ENCODE data around the gene PTPRE. TPM values are rescaled to one million over a fixed set of nuclear protein-coding genes. Genes with fewer than 3 reads are reported as not detected.

PTPRE gene
- total RNA-seq, 1 experiment from 2014 or later: 12.3 TPM

DNA sequence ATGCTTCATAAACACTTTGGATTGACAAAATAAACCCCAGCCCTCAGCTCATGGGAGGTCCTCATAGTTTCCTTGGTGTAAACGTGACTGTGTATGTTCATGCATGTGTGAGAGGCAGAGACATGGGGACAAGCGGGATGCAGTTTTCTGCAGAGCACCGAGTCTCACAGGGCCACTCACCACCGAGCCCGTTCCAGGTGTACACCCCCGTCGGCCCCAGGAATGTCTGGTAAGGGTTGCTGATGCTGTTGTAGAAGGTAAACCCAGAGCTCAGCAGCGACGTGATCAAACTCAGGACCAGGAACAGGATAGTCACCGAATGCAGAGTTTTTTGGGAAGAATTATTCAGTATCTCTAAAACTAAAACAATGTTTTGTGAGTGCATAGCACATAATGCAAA, 23.4 kb upstream of the PTPRE start:
- H2AFZ ChIP-seq (ENCODE audit: low read depth, low read length, poor library complexity, severe bottlenecking): no peak overlapping the region
- no peak overlapping the region for H3K4me2 ChIP-seq (ENCODE audit: low read length)
- intact Hi-C loops (cut with micrococcal nuclease): no loop called here
- no peaks in the 10 kb centered on the region for H3K4me1 ChIP-seq (ENCODE audit: control insufficient read depth in 1 of 2, insufficient read depth in 2 of 2, low read length in 2 of 2)
- ATAC-seq: no peak
- BruUV-seq (replicated peaks): no TSS peak
- no peaks in the 10 kb centered on the region for H3K79me2 ChIP-seq (ENCODE audit: insufficient read depth, low read length)
- H3K4me3 ChIP-seq (replicated peaks in 1 of 2; ENCODE audit: low read depth in 1 of 2, low read length in 2 of 2): no peak overlapping the region
- no peak overlapping the region for H3K27ac ChIP-seq (ENCODE audit: low read depth, low read length)
- H3K9ac ChIP-seq (ENCODE audit: low read length): no peak overlapping the region
- TF ChIP-seq POLR2A (IDR thresholded peaks at IDR 0.05; ENCODE audit: borderline replicate concordance, extremely low read depth, insufficient read depth, insufficient read length) (no peak), JUND (IDR thresholded peaks at IDR 0.05) (no peak), ZNF274 (IDR thresholded peaks at IDR 0.05; ENCODE audit: low read depth, low read length) (no peak), CTCF (IDR thresholded peaks at IDR 0.05 in 2 of 3, conservative IDR thresholded peaks at IDR 0.05 in 1 of 3; ENCODE audit: borderline replicate concordance in 1 of 3, insufficient read depth in 1 of 3, low read depth in 2 of 3, low read length in 2 of 3) (no peak), ELF1 (IDR thresholded peaks at IDR 0.05; ENCODE audit: borderline replicate concordance, low read depth) (no peak), ZFX (IDR thresholded peaks at IDR 0.05) (no peak), SIN3A (IDR thresholded peaks at IDR 0.05; ENCODE audit: low read depth) (no peak), CBX3 (IDR thresholded peaks at IDR 0.05; ENCODE audit: low read depth) (no peak), EZH2phosphoT487 (IDR thresholded peaks at IDR 0.05; ENCODE audit: borderline replicate concordance) (no peak), SP1 (IDR thresholded peaks at IDR 0.05; ENCODE audit: low read depth) (no peak), CEBPB (IDR thresholded peaks at IDR 0.05; ENCODE audit: low read depth) (no peak), EGR1 (IDR thresholded peaks at IDR 0.05; ENCODE audit: low read depth) (no peak), SRF (IDR thresholded peaks at IDR 0.05; ENCODE audit: low read depth) (no peak), FOSL1 (IDR thresholded peaks at IDR 0.05; ENCODE audit: low read depth) (no peak), POLR2AphosphoS5 (IDR thresholded peaks at IDR 0.05; ENCODE audit: low read depth, low read length) (no peak), RAD21 (IDR thresholded peaks at IDR 0.05; ENCODE audit: low read depth) (no peak), TCF7L2 (IDR thresholded peaks at IDR 0.05; ENCODE audit: borderline replicate concordance, extremely low read depth, insufficient read depth, insufficient read length) (no peak)
- TF ChIP-seq, protein P1, sequence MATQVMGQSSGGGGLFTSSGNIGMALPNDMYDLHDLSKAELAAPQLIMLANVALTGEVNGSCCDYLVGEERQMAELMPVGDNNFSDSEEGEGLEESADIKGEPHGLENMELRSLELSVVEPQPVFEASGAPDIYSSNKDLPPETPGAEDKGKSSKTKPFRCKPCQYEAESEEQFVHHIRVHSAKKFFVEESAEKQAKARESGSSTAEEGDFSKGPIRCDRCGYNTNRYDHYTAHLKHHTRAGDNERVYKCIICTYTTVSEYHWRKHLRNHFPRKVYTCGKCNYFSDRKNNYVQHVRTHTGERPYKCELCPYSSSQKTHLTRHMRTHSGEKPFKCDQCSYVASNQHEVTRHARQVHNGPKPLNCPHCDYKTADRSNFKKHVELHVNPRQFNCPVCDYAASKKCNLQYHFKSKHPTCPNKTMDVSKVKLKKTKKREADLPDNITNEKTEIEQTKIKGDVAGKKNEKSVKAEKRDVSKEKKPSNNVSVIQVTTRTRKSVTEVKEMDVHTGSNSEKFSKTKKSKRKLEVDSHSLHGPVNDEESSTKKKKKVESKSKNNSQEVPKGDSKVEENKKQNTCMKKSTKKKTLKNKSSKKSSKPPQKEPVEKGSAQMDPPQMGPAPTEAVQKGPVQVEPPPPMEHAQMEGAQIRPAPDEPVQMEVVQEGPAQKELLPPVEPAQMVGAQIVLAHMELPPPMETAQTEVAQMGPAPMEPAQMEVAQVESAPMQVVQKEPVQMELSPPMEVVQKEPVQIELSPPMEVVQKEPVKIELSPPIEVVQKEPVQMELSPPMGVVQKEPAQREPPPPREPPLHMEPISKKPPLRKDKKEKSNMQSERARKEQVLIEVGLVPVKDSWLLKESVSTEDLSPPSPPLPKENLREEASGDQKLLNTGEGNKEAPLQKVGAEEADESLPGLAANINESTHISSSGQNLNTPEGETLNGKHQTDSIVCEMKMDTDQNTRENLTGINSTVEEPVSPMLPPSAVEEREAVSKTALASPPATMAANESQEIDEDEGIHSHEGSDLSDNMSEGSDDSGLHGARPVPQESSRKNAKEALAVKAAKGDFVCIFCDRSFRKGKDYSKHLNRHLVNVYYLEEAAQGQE (IDR thresholded peaks at IDR 0.05; ENCODE audit: low read depth): no peak
- TF ChIP-seq, protein P2, sequence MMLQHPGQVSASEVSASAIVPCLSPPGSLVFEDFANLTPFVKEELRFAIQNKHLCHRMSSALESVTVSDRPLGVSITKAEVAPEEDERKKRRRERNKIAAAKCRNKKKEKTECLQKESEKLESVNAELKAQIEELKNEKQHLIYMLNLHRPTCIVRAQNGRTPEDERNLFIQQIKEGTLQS (IDR thresholded peaks at IDR 0.05): no peak
- TF ChIP-seq, protein P3, sequence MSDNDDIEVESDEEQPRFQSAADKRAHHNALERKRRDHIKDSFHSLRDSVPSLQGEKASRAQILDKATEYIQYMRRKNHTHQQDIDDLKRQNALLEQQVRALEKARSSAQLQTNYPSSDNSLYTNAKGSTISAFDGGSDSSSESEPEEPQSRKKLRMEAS (IDR thresholded peaks at IDR 0.05): no peak
- no peaks in the 10 kb centered on the region for H3K36me3 ChIP-seq (ENCODE audit: control insufficient read depth in 1 of 2, insufficient read depth in 2 of 2, low read length in 2 of 2)
- POLR2A ChIA-PET: no interaction called here
- no peaks in the 10 kb centered on the region for H3K9me2 ChIP-seq (ENCODE audit: insufficient read depth)
- no peaks in the 10 kb centered on the region for H4K20me1 ChIP-seq (ENCODE audit: insufficient read depth)
- CTCF ChIA-PET: no interaction called here
- no peaks in the 10 kb centered on the region; the same call in 1 of the 2 replicates for H3K27me3 ChIP-seq (ENCODE audit: insufficient read depth, low read length)
- RAD21 ChIA-PET (ENCODE audit: low non-redundant PET in 1 of 2, low total read pairs in 2 of 2, uncharacterized antibody in 2 of 2, unreplicated experiment in 2 of 2): no interaction called here
- H3K9me3 ChIP-seq (ENCODE audit: control insufficient read depth in 1 of 2, insufficient read depth in 1 of 2, low read depth in 1 of 2, low read length in 2 of 2): no peaks in the 10 kb centered on the region
- DNase-seq (ENCODE audit: low read depth, low spot score): no peak

Data from HCT116 (cell line).